IMR-90 (cell line): ENCODE measurements around the gene LCE1F.

ENCODE experiments used
- CTCF ChIP-seq: conservative IDR thresholded peaks from 2 replicates; pipeline ENCODE4 v1.5.1; 2012; ENCODE audit warnings: mild to moderate bottlenecking, low read depth, low read length, improper control_type of control experiment
- ELK1 ChIP-seq: fragments of 150-350 bp; IDR thresholded peaks from 2 replicates; pipeline ENCODE4 v1.6.1; 2016; ENCODE audit warnings: low read depth, mild to moderate bottlenecking, low read length, moderate library complexity, borderline replicate concordance
- FOS ChIP-seq: fragments of 150-350 bp; IDR thresholded peaks from 2 replicates; pipeline ENCODE4 v1.6.1; 2016; ENCODE audit warnings: low read depth, low read length
- POLR2A ChIP-seq: IDR thresholded peaks from 2 replicates; pipeline ENCODE4 v1.6.1; 2012; ENCODE audit warnings: mild to moderate bottlenecking, low read depth, low read length
- RAD21 ChIP-seq: IDR thresholded peaks from 2 replicates; pipeline ENCODE4 v1.6.1; 2012; ENCODE audit warnings: low read length, improper control_type of control experiment
- RCOR1 ChIP-seq: IDR thresholded peaks from 2 replicates; pipeline ENCODE4 v1.6.1; 2012; ENCODE audit warnings: mild to moderate bottlenecking, low read length, improper control_type of control experiment; ENCODE audit not compliant: insufficient replicate concordance

DNA sequence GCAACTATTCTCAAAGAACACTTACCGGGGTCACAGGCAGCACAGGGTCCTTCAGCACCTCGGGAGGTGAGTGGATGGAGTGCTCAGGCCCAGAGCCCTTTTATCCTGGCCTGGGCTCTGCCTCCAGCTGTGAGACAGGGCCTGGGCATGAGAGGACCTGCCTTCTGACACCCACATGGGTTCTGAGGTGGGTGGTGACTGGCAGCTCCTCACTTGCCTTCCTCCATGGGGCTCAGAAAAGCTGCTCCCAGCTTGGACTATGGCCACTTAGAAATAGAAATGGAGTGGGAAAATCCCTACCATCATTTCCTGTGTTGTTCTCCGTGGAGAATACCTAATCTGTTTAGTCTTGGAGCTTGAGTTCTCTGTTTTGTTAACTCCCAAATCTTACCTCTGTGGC lies 31.6 kb downstream of the LCE1F start, which contains the start of gene LCE1C:
- TF ChIP-seq CTCF: no peak
- no peak for TF ChIP-seq RAD21
- no peak for TF ChIP-seq POLR2A
- no peak for TF ChIP-seq RCOR1
- no peak for TF ChIP-seq ELK1
- no peak for TF ChIP-seq FOS
